ENCODE data around the gene ACAD10.
"Not testable (repeated sequence)": the region's sequence is repeated elsewhere in the genome, so short reads cannot be mapped to it uniquely, and the experiment has no call there.

The ACAD10 gene

GRCh38 chr12:111685811-111686573 is at the start of gene ACAD10, which contains the start of gene BRAP:
TSS of gene ACAD10 (plus strand) at chr12:111686053. CDS start at chr12:111692710, 6,657 bp downstream.
TSS of gene BRAP (minus strand) at chr12:111685956. CDS start at chr12:111685792, 164 bp downstream.
- peak; percentile 66 for DNase-seq

GRCh38 chr12:111636209-111636945 is 49.5 kb upstream of the ACAD10 start:
- DNase-seq: no peak

- DNase-seq: no peak
These were observed 47.3 kb upstream of the ACAD10 start for GRCh38 chr12:111638556-111638955.

GRCh38 chr12:111640506-111640905 is 45.3 kb upstream of the ACAD10 start:
- DNase-seq: no peak

GRCh38 chr12:111642681-111643426 is 43.0 kb upstream of the ACAD10 start:
- no peak for DNase-seq

GRCh38 chr12:111643427-111643826 is 42.4 kb upstream of the ACAD10 start:
- no peak for DNase-seq

- no peak for DNase-seq
These were observed 40.4 kb upstream of the ACAD10 start for GRCh38 chr12:111645433-111645832.

GRCh38 chr12:111650912-111651311 is 34.9 kb upstream of the ACAD10 start:
- no peak for DNase-seq

- DNase-seq: not testable (repeated sequence)
These were observed 33.3 kb upstream of the ACAD10 start for GRCh38 chr12:111652530-111652929.

- no peak for DNase-seq
These were observed 32.3 kb upstream of the ACAD10 start for GRCh38 chr12:111653596-111653995.

GRCh38 chr12:111655356-111655755 is 30.5 kb upstream of the ACAD10 start:
- DNase-seq: no peak

GRCh38 chr12:111656016-111656415 is 29.8 kb upstream of the ACAD10 start:
- DNase-seq: no peak

GRCh38 chr12:111664499-111664898 is 21.4 kb upstream of the ACAD10 start:
- DNase-seq: no peak

- no peak for DNase-seq
These were observed 20.6 kb upstream of the ACAD10 start for GRCh38 chr12:111664961-111665865.

GRCh38 chr12:111672822-111673381 is 13.0 kb upstream of the ACAD10 start:
- no peak for DNase-seq

- no peak for DNase-seq
These were observed 12.3 kb upstream of the ACAD10 start for GRCh38 chr12:111673503-111673902.

- no peak for DNase-seq
These were observed 8.7 kb upstream of the ACAD10 start for GRCh38 chr12:111677186-111677585.

- not testable (repeated sequence) for DNase-seq
These were observed 1.2 kb upstream of the ACAD10 start for GRCh38 chr12:111684485-111685198.

GRCh38 chr12:111685322-111685810 is 487 bp upstream of the ACAD10 start:
- DNase-seq: no peak

- no peak for DNase-seq
These were observed 787 bp downstream of the ACAD10 start for GRCh38 chr12:111686574-111687105.

- DNase-seq: no peak
These were observed 1.4 kb downstream of the ACAD10 start for GRCh38 chr12:111687255-111687654.
